GM19035 (cell line): Measurements from ENCODE around the gene DHX15.
"Not testable (repeated sequence)": the region's sequence is repeated elsewhere in the genome, so short reads cannot be mapped to it uniquely, and the experiment has no call there.

ENCODE experiments used
- ATAC-seq: cut with Tn5 transposase; IDR thresholded peaks from one replicate; pipeline ENCODE4 v1.9.1; 2021; ENCODE audit not compliant: unreplicated experiment

The DHX15 gene

GRCh38 chr4:24550441-24551175 is 33.7 kb downstream of the DHX15 start:
- ATAC-seq: no peak

DNA sequence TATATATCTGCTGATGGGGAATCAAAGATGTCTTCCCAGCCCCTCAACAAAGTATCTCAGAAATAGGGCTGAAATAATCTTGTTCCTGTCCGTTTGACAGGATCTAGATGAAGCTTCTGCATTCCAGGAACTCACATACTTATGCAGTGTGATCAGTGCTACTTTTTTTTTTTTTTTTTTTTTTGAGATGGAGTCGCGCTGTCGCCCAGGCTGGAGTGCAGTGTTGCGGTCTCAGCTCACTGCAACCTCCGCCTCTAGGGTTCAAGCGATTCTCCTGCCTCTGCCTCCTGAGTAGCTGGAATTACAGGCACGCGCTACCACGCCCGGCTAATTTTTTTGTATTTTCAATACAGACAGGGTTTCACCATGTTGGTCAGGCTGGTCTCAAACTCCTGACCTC is 36.4 kb downstream of the DHX15 start:
- no peak for ATAC-seq

GRCh38 chr4:24544208-24544988 is 40.0 kb downstream of the DHX15 start:
- ATAC-seq: no peak

DNA sequence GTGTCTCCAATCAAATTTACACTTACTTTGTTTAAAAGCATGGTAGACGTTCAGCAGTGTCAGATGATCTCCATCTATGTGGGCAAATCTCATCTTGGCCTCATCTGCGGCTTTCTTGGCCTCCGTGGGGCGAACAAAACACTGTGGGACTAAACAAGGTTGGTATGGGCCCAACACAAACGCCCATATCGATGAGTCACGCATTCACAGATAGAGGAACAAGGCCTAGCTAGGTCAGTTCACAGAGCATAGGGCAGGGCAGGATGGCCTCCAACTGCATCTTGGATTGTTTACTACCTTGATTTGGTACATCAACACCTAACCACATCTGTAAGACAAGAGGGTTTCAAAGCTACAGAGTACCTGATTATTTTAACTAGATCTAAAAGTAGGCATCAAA is 47.3 kb downstream of the DHX15 start:
- ATAC-seq: no peak

- no peak for ATAC-seq
Observed at GRCh38 chr4:24535399-24535798, 49.0 kb downstream of the DHX15 start.

DNA sequence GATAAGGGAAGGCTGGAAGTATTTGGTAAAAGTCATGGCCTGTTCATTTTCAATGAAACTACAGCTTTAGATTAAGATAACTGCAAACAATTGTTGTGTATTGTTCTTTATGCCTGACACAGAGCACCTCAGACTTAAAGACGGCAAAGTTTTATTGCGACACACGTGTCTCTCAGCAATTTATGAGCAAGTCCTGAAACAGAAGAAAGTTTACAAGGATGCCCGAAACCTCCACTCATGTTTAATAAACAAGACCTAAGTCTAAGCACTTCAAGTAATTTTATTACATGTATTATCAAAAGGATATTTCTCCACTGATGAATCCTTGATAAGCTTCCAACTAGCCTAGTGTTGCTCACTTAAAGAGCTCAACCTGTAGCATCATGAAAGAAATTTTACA is 51.0 kb downstream of the DHX15 start:
- no peak for ATAC-seq

- no peak for ATAC-seq
Observed at GRCh38 chr4:24529555-24529954, 54.8 kb downstream of the DHX15 start.

- no peak for ATAC-seq
Observed at GRCh38 chr4:24527371-24527770, 57.0 kb downstream of the DHX15 start.

GRCh38 chr4:24521544-24521943 is 62.8 kb downstream of the DHX15 start:
- ATAC-seq: no peak

DNA sequence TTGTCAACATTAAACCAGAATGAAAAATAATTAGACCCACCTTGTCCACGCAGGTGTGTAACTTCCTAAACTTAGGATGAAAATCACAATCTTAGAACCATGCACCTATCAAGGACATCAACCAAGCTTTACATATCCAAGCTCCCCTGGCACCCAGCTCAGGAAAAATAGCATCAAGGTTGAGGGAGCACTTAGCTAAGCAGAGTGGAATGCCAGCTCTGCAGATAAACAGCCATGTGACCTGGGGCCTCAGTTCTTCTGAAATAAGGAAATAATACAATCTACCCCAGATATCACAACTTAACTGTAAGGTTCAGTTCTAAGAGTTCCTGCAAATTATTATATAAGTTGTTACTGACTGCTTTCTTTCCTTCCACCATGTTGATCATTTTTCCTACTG is 64.7 kb downstream of the DHX15 start:
- no peak for ATAC-seq

GRCh38 chr4:24517676-24518075 is 66.7 kb downstream of the DHX15 start:
- ATAC-seq: no peak

- no peak for ATAC-seq
Observed at GRCh38 chr4:24516926-24517325, 67.4 kb downstream of the DHX15 start.

DNA sequence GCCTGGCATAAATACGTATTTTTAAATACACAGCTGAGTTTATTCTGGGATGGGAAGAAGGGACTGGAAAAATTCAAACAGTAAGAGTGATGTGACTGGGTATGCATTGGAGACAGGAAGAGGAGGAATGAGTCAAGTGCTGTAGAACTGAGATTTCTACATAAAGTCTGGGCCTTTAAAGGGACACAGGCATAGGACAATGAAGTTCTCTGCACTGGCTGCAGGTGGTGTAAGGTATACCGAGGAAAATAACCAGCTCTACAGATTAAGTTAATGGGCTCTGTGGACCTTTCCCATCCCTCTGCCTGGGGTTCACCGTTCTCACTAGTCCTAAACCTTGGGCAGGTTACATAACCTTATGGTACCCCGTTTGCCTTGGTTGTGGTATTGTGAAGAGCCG is 68.7 kb downstream of the DHX15 start:
- ATAC-seq: no peak

DNA sequence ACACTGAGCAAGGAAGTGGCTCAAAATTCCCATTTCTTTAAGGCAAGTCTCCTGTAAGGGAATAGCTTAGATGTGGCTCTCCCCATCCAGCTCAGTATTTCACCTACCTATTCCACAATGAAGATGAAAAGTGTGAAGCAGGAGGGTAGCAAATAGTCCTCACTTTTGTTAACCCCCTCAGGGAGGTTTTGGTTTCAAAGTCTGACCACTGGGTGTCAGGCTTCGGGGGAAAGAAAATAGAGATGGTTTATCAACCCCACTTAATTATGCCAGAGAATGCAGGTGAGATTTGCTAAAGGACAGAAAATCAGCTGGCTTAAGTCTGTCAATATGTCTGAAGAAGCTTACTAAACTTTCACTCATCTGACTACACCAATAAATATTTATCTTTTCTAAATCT is 69.5 kb downstream of the DHX15 start:
- no peak for ATAC-seq

GRCh38 chr4:24513718-24514117 is 70.6 kb downstream of the DHX15 start:
- ATAC-seq: no peak

DNA sequence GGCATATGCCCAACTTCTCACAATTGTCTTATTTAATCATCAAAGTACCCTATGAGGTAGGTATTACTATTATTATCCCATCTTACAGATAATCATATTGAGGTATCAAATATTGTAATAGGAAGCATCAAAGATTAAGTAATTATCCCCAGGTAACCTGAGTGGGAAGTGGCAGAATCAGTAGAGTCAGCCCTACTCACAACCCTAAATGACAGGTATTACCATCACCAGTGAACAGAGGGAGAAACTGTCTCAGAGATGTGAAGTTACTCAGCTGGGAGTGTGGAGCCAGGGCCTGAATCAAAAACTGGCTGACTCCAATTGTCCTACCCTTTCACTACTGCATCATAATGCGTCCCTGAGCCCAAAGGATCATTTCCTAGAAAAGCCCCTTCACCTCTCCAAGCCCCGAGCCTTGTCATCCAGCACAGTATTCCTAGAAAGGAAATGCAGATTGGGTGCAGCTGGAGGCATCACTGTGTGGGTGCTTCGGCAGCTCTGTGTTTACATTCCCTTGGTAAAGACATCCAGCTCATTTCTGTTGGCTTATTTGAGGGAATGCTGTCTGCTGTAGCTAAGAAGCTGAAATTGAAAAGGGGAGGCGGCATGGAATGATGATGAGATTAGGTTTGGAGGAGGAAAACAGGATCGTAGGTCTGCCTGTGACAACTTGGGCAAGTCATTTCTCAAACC is 72.8 kb downstream of the DHX15 start:
- no peak for ATAC-seq

DNA sequence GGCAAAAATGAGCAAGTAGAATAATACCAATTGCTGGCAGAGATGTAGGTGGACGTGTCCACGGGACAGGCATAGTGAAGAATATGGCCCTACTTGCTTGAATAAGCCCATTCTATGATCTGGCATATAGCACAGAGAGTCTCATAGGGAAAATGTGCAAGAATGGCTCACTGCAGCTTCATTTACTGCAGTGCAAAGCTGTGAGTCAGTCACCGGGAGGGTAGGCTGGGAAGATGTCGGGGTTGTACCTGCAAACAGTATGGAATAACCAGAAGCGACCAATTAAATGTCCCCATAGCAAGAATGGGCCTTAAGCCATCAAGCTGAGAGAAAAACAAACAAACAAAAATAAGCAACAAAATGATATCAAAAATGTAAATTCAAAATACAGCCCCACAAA is 74.3 kb downstream of the DHX15 start:
- no peak for ATAC-seq

GRCh38 chr4:24508541-24508940 is 75.8 kb downstream of the DHX15 start:
- no peak for ATAC-seq

- ATAC-seq: no peak
Observed at GRCh38 chr4:24507439-24507838, 76.9 kb downstream of the DHX15 start.

- ATAC-seq: not testable (repeated sequence)
Observed at GRCh38 chr4:24503090-24503489, 81.3 kb downstream of the DHX15 start.

GRCh38 chr4:24497221-24497620 is 87.1 kb downstream of the DHX15 start:
- no peak for ATAC-seq

GRCh38 chr4:24496597-24496996 is 87.8 kb downstream of the DHX15 start:
- ATAC-seq: no peak
